ENCODE results near the gene SLC25A39. TPM values are rescaled to one million over a fixed set of nuclear protein-coding genes. Genes with fewer than 3 reads are reported as not detected.

The SLC25A39 gene
- total and polyA plus RNA-seq, 10 donors: 76.1 to 214 (median 105) TPM

DNA sequence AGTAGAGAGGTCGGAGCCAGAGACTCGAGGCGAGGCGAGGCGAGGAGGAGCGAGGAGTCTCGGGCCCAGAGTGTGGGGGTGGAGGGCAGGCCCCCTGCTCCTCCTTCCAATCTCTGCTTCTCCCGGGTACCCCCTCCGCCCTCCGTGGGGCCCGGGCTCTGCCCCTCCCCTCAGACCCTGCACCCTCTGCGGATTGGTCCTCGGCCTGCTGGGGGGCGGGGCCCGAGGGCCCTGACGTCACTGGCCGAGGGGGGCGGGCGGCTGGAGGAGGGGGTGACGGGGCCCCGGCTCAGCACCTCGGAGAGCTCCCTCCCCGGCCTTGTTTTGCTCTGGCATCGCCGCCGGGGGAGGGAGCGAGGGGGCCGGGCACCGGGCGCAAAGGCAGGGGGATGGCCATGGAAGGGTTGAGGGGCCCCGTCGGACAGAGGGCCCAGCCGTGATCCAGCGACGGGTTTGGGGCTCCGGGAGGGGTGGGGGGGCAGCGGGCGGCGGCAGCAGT is 16.3 kb downstream of the SLC25A39 start, which contains the start of gene RUNDC3A:
Gene RUNDC3A (plus strand): TSS at position 282 of the 499 bp plus-strand sequence. CDS start 232 bp downstream, outside the sequence.
- peaks cover 0 to 87% (median 15%) of the 10 kb centered on the region in 7 donors for H3K27me3 ChIP-seq (replicated peaks in 1 of 7)
- TF ChIP-seq POLR2A (IDR thresholded peaks at IDR 0.05) (no peak), POLR2AphosphoS5 (IDR thresholded peaks at IDR 0.05) (peak in 2 of 3 donors; percentile 45 to 56)
- TF ChIP-seq, protein P1, sequence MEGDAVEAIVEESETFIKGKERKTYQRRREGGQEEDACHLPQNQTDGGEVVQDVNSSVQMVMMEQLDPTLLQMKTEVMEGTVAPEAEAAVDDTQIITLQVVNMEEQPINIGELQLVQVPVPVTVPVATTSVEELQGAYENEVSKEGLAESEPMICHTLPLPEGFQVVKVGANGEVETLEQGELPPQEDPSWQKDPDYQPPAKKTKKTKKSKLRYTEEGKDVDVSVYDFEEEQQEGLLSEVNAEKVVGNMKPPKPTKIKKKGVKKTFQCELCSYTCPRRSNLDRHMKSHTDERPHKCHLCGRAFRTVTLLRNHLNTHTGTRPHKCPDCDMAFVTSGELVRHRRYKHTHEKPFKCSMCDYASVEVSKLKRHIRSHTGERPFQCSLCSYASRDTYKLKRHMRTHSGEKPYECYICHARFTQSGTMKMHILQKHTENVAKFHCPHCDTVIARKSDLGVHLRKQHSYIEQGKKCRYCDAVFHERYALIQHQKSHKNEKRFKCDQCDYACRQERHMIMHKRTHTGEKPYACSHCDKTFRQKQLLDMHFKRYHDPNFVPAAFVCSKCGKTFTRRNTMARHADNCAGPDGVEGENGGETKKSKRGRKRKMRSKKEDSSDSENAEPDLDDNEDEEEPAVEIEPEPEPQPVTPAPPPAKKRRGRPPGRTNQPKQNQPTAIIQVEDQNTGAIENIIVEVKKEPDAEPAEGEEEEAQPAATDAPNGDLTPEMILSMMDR (IDR thresholded peaks at IDR 0.05 in 8 of 11, conservative IDR thresholded peaks at IDR 0.05 in 3 of 11): peak in 1 of 11 experiments; percentile 15
- peak within 1 kb of the TSS; percentile 14 to 65 (median 38) for H3K4me3 ChIP-seq

DNA sequence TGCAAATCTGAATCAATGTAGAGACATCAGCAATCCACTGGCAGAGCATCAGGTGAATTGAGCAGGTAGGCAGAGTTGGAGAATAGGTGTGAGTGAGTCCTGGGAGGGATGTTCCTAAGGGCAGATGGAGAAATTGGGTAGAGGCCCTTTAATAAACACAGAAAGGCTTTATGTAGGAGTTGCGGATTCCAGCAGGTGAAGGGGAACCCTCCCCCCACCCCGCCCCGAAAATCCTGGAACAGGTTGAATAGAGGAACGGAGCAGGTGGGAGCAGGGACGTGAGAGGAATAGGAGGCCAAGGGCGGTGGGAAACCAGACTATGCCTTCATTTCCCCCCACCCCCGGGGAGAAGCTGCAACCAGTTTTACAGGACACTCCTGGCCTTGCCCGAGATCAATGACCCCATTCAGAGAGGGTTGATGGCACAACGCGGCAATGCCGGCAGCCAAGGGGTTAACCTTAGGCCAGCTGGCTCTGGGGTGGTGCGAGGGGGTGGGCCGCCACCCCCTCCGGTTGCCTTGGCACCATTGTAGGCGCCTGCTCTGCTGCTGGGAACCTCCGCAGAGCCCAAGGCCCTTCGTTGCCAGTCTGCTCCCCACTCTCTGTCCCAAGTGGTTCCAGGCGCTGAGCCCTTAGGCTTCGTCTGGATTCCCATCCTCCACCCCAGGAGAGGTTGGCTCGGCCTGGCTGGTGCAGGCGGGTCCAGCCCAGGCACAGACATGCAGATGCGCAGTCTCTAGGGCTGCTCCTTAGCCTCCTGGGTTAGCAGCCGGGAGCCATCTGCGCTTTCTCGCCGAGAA is 17.0 kb downstream of the SLC25A39 start:
- 5 to 8% (median 6%) methylated on average over 15 to 26 of the region's 26 CpGs for WGBS, 5 donors
- Histone ChIP-seq H3K27me3 (replicated peaks in 1 of 7) (peaks cover 0 to 81% (median 15%) of the 10 kb centered on the region in 7 donors), H3K36me3 (no peaks in the 10 kb centered on the region), H3K27ac (peak overlapping the region in 3 of 8 donors; percentile 21 to 31 (median 26)), H3K4me1 (peaks cover 16 to 25% (median 21%) of the 10 kb centered on the region in 6 donors), H3K4me3 (peak overlapping the region; percentile 14 to 65 (median 38)), H3K9me3 (no peaks in the 10 kb centered on the region)
- intact Hi-C loops (cut with DNase I; ENCODE audit: low total_unique reads): no loop called here
- DNase-seq: peak; percentile 73
- TF ChIP-seq, protein P1 (IDR thresholded peaks at IDR 0.05 in 8 of 11, conservative IDR thresholded peaks at IDR 0.05 in 3 of 11): no peak
- TF ChIP-seq POLR2A (IDR thresholded peaks at IDR 0.05): no peak
- TF ChIP-seq POLR2AphosphoS5 (IDR thresholded peaks at IDR 0.05): no peak

More for the DNA sequence above, 16.3 kb downstream of the SLC25A39 start, which contains the start of gene RUNDC3A:
- Histone ChIP-seq H3K36me3 (no peaks in the 10 kb centered on the region), H3K4me1 (peaks cover 16 to 25% (median 21%) of the 10 kb centered on the region in 6 donors), H3K9me3 (no peaks in the 10 kb centered on the region), H3K27ac (peak within 1 kb of the TSS in 3 of 8 donors; percentile 21 to 31 (median 26))
- intact Hi-C loops (cut with DNase I; ENCODE audit: low total_unique reads): no loop called here
- DNase-seq: peak; percentile 90
- WGBS, 5 donors: 0 to 2% (median 1%) methylated on average over 13 to 39 of the region's 39 CpGs

DNA sequence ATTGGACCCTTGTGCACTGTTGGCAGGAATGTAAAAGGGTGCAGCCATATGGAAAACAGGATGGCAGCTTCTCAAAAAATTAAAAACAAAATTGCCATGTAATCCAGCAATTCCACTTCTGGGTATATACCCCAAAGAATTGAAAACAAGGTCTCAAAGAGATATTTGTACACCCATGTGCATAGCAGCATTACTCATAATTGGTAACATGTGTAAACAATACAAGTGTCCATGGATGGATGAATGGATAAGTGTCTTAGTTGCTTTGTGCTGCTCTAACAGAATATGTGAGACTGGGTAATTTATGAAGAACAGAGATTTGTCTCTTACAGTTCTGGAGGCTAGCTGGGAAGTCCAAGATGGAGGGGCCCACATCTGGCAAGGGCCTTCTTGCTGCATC is 20.0 kb downstream of the SLC25A39 start:
- no peaks in the 10 kb centered on the region for H3K9me3 ChIP-seq
- H3K4me3 ChIP-seq: no peak overlapping the region
- intact Hi-C loops (cut with DNase I; ENCODE audit: low total_unique reads): no loop called here
- H3K36me3 ChIP-seq: no peaks in the 10 kb centered on the region
- no peak for TF ChIP-seq POLR2AphosphoS5 (IDR thresholded peaks at IDR 0.05)
- TF ChIP-seq POLR2A (IDR thresholded peaks at IDR 0.05): no peak
- TF ChIP-seq, protein P1 (IDR thresholded peaks at IDR 0.05 in 8 of 11, conservative IDR thresholded peaks at IDR 0.05 in 3 of 11): no peak
- H3K27me3 ChIP-seq (replicated peaks in 1 of 7): peaks cover 0 to 79% (median 15%) of the 10 kb centered on the region in 7 donors
- DNase-seq: no peak
- H3K4me1 ChIP-seq: peaks cover 16 to 24% (median 21%) of the 10 kb centered on the region in 6 donors
- H3K27ac ChIP-seq: no peak overlapping the region

DNA sequence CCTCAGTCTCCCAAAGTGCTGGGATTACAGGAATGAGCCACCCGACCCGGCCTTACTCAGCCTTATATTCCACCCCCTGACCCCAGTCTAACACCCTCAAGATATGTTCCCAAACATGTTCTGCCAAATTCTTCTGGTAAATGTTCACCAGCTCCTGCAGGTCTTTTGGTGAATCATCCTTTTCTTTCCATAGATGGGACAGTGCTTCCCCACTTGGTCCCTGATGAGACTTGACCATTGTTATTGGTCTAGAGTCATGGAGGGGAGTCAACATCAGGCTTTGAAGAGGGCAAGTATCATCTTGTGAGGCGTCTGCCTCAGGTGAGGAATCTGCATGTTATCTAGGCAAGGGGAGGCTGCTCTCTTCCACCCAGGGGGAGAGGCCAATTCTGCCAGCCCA is 26.6 kb downstream of the SLC25A39 start:
- TF ChIP-seq, protein P1 (IDR thresholded peaks at IDR 0.05 in 8 of 11, conservative IDR thresholded peaks at IDR 0.05 in 3 of 11): no peak
- TF ChIP-seq POLR2A (IDR thresholded peaks at IDR 0.05) (no peak), POLR2AphosphoS5 (IDR thresholded peaks at IDR 0.05) (no peak)
- intact Hi-C loops (cut with DNase I; ENCODE audit: low total_unique reads): no loop called here
- H3K9me3 ChIP-seq: no peaks in the 10 kb centered on the region
- H3K4me1 ChIP-seq: peaks cover 0 to 8% (median 0%) of the 10 kb centered on the region in 6 donors
- DNase-seq: no peak
- no peak overlapping the region for H3K4me3 ChIP-seq
- WGBS, 5 donors: 83 to 95% (median 89%) methylated on average over 3 of the region's 3 CpGs
- peaks cover 0 to 19% (median 0%) of the 10 kb centered on the region in 7 donors for H3K27me3 ChIP-seq (replicated peaks in 1 of 7)
- H3K27ac ChIP-seq: no peak overlapping the region
- H3K36me3 ChIP-seq: no peaks in the 10 kb centered on the region
